Suprapubic skin (tissue), 4 donors: Measurements from ENCODE around the gene CCL2. TPM values are rescaled to one million over a fixed set of nuclear protein-coding genes. Genes with fewer than 3 reads are reported as not detected.

Experiments
- DNase-seq, 2 donors: peaks; one replicate each; pipeline ENCODE4 v3.0.0-alpha.2; 2019; ENCODE audit warnings: low spot score in 2 of 2
- H3K27ac ChIP-seq: fragments of 200-600 bp; sonication (generic); one replicate; pipeline ENCODE4 v1.5.1; 2019
- H3K27me3 ChIP-seq: fragments of 200-600 bp; sonication (generic); one replicate; pipeline ENCODE4 v1.5.1; 2019
- H3K36me3 ChIP-seq: fragments of 200-600 bp; sonication (generic); one replicate; pipeline ENCODE4 v1.5.1; 2019
- H3K4me1 ChIP-seq: fragments of 200-600 bp; sonication (generic); one replicate; pipeline ENCODE4 v1.5.1; 2019
- H3K4me3 ChIP-seq: fragments of 200-600 bp; sonication (generic); one replicate; pipeline ENCODE4 v1.5.1; 2019; ENCODE audit warnings: mild to moderate bottlenecking
- H3K9me3 ChIP-seq: fragments of 200-600 bp; sonication (generic); one replicate; pipeline ENCODE4 v1.5.1; 2019
- EP300 ChIP-seq: sonication (generic); formaldehyde crosslinking; IDR thresholded peaks from one replicate; pipeline ENCODE4 v1.6.1; 2017; ENCODE audit warnings: antibody characterized with exemption
- POLR2A ChIP-seq, 2 donors: fragments of 450-650 bp; IDR thresholded peaks; one replicate each; pipeline ENCODE4 v1.6.1; 2017; ENCODE audit warnings: antibody characterized with exemption in 2 of 2, mild to moderate bottlenecking in 2 of 2, moderate library complexity in 2 of 2
- POLR2AphosphoS5 ChIP-seq, 3 donors: sonication (generic); formaldehyde crosslinking; IDR thresholded peaks; one replicate each; pipeline ENCODE4 v1.6.1; 2017; ENCODE audit warnings: antibody characterized with exemption in 3 of 3
- WGBS: methylation state at CpG from one replicate; pipeline ENCODE4 v1.1.5; 2018; 5-methylcytosine and 5-hydroxymethylcytosine counted together
- total RNA-seq, 4 donors: library from RNA; depleted of rRNA; stranded (reverse); fragments of >200 nt; gene quantifications; one replicate each; pipeline ENCODE4 v1.1.0, GENCODE V29; 2016
- TF ChIP-seq, protein P1 (sequence below), 2 donors: fragments of 200-600 bp in 1 of 2; fragments of 450-650 bp in 1 of 2; sonication (generic) in 1 of 2; IDR thresholded peaks; one replicate each; pipeline ENCODE4 v1.5.1; 2016 to 2019; ENCODE audit warnings: antibody characterized with exemption in 2 of 2, mild to moderate bottlenecking in 1 of 2, moderate library complexity in 1 of 2

Gene CCL2
- total RNA-seq, 4 donors from 2014 or later: 7.1 to 26.9 (median 14.0) TPM

DNA sequence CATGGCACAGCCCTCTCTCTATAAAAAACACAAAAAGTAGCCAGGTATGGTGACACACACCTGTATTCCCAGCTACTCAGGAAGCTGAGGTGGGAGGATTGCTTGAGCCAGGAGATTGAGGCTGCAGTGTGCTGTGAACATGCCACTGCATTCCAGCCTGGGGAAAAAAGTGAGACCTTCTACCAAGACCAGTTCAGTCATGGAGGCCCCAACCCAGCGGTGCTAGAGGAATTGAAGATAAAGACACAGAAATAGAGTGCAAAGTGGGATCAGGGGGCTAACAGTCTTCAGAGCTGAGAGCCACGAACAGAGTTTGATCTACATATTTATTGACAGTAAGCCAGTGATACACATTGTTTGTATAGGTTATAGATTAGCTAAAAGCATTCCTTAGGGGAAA lies 48.5 kb downstream of the CCL2 start:
- no peaks in the 10 kb centered on the region for H3K9me3 ChIP-seq
- H3K4me3 ChIP-seq: no peak overlapping the region
- DNase-seq: no peak
- H3K27ac ChIP-seq: no peak overlapping the region
- TF ChIP-seq, protein P1, sequence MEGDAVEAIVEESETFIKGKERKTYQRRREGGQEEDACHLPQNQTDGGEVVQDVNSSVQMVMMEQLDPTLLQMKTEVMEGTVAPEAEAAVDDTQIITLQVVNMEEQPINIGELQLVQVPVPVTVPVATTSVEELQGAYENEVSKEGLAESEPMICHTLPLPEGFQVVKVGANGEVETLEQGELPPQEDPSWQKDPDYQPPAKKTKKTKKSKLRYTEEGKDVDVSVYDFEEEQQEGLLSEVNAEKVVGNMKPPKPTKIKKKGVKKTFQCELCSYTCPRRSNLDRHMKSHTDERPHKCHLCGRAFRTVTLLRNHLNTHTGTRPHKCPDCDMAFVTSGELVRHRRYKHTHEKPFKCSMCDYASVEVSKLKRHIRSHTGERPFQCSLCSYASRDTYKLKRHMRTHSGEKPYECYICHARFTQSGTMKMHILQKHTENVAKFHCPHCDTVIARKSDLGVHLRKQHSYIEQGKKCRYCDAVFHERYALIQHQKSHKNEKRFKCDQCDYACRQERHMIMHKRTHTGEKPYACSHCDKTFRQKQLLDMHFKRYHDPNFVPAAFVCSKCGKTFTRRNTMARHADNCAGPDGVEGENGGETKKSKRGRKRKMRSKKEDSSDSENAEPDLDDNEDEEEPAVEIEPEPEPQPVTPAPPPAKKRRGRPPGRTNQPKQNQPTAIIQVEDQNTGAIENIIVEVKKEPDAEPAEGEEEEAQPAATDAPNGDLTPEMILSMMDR (IDR thresholded peaks at IDR 0.05): no peak
- no peak for TF ChIP-seq EP300
- no peaks in the 10 kb centered on the region for H3K27me3 ChIP-seq
- no peaks in the 10 kb centered on the region for H3K36me3 ChIP-seq
- H3K4me1 ChIP-seq: peaks cover 49% of the 10 kb centered on the region
- 96% methylated on average over 2 of the region's 2 CpGs for WGBS

- Histone ChIP-seq H3K27me3 (no peaks in the 10 kb centered on the region), H3K4me3 (no peak overlapping the region), H3K4me1 (peaks cover 36% of the 10 kb centered on the region), H3K9me3 (no peaks in the 10 kb centered on the region), H3K27ac (no peak overlapping the region), H3K36me3 (no peaks in the 10 kb centered on the region)
- no peak for TF ChIP-seq EP300
- TF ChIP-seq POLR2AphosphoS5 (IDR thresholded peaks at IDR 0.05): no peak
- no peak for DNase-seq
- WGBS: 94% methylated on average over 3 of the region's 4 CpGs
These were observed 50.0 kb downstream of the CCL2 start for GRCh38 chr17:34305061-34305460.

DNA sequence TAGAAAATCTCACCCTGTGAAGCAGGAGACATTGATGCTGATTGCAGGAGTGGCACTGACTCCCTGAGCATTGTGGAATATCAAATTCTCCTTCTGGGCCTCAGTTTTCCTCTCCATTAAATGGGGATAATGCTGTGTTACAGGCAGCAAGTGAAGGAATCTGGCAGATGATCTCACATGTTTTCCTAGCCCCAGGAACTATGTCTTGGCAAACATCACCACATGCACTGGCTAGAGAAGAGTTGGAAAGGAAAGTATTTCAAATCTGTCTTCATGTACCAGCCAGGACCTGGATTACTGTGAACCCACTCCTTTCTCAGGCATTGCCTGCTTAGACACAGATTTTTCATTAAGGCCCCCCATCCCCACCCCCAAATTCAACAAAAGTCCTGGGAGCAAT lies 50.5 kb downstream of the CCL2 start:
- H3K36me3 ChIP-seq: no peaks in the 10 kb centered on the region
- H3K4me1 ChIP-seq: peaks cover 30% of the 10 kb centered on the region
- no peak for DNase-seq
- H3K27ac ChIP-seq: no peak overlapping the region
- no peak overlapping the region for H3K4me3 ChIP-seq
- no peak for TF ChIP-seq EP300
- TF ChIP-seq, protein P1 (IDR thresholded peaks at IDR 0.05): no peak
- no peak for TF ChIP-seq POLR2A (IDR thresholded peaks at IDR 0.05)
- no peak for TF ChIP-seq POLR2AphosphoS5 (IDR thresholded peaks at IDR 0.05)
- no peaks in the 10 kb centered on the region for H3K27me3 ChIP-seq
- H3K9me3 ChIP-seq: no peaks in the 10 kb centered on the region

DNA sequence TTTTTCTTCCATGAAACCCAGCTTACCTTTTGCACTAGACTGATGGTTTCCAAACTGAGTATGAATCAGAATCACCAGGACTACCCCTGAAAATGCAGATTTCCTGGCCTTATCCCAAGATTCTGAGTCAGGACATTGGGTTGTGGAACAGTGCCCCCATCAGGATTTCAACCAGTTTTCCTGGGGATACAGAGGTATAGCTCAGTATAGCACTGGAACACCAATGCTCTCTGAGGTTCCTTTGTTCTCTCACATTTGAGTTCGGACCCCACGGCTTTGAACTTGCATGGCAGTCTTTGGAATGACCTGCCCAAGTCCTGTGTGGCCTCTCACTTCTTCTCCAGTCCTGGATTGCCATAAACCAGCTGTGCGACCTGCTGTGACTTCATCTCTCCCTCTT lies 51.4 kb downstream of the CCL2 start:
- Histone ChIP-seq H3K36me3 (no peaks in the 10 kb centered on the region), H3K27ac (no peak overlapping the region), H3K27me3 (no peaks in the 10 kb centered on the region), H3K4me3 (no peak overlapping the region), H3K4me1 (peaks cover 25% of the 10 kb centered on the region), H3K9me3 (no peaks in the 10 kb centered on the region)
- no peak for DNase-seq
- TF ChIP-seq, protein P1 (IDR thresholded peaks at IDR 0.05): no peak
- TF ChIP-seq POLR2AphosphoS5 (IDR thresholded peaks at IDR 0.05) (no peak), EP300 (no peak), POLR2A (IDR thresholded peaks at IDR 0.05) (no peak)
- 62% methylated on average over 3 of the region's 3 CpGs for WGBS

Other genes starting within 250 kb of the CCL2 start
- gene CCL7, start 14.9 kb downstream of the CCL2 start, total RNA-seq: 1 to 10 TPM in 1 of 4 donors, not detected in 3; 1.5 TPM
- not detected for gene CCL11, start 30.5 kb downstream of the CCL2 start, total RNA-seq
- gene CCL8, start 64.2 kb downstream of the CCL2 start, total RNA-seq: 1 to 10 TPM in 1 of 4 donors, under 1 TPM in 1, not detected in 2; 0.64 to 2.2 TPM
- gene CCL13, start 101.2 kb downstream of the CCL2 start, total RNA-seq: 1 to 10 TPM in 1 of 4 donors, not detected in 3; 1.6 TPM
- gene CCL1, start 107.9 kb downstream of the CCL2 start, total RNA-seq: not detected